Liver (tissue), 9 donors: ENCODE data around the gene SH2D4B. TPM values are rescaled to one million over a fixed set of nuclear protein-coding genes. Genes with fewer than 3 reads are reported as not detected.

Experiments used
- DNase-seq: peaks from one replicate; pipeline ENCODE4 v3.0.0-alpha.2; 2017; ENCODE audit warnings: low spot score
- H3K27ac ChIP-seq, 2 donors: one replicate each; pipeline ENCODE4 v1.7.0; 2013; ENCODE audit warnings: inconsistent platforms in 2 of 2, low read length in 2 of 2, control low read depth in 1 of 2, low read depth in 1 of 2, mild to moderate bottlenecking in 1 of 2
- H3K27me3 ChIP-seq, 4 donors: one replicate each; pipeline versions ENCODE4 v1.6.1 to v1.7.0; 2013; ENCODE audit warnings: low read length in 3 of 4, inconsistent platforms in 1 of 4, mild to moderate bottlenecking in 1 of 4, moderate library complexity in 1 of 4; ENCODE audit not compliant: control insufficient read depth in 4 of 4, insufficient read depth in 4 of 4
- H3K36me3 ChIP-seq, 4 donors: one replicate each; pipeline versions ENCODE4 v1.6.1 to v1.7.0; 2013; ENCODE audit warnings: low read length in 3 of 4, mild to moderate bottlenecking in 3 of 4, low read depth in 1 of 4, moderate library complexity in 1 of 4; ENCODE audit not compliant: control insufficient read depth in 4 of 4, insufficient read depth in 3 of 4
- H3K4me1 ChIP-seq, 4 donors: one replicate each; pipeline versions ENCODE4 v1.6.1 to v1.7.0; 2013; ENCODE audit warnings: low read length in 3 of 4, mild to moderate bottlenecking in 3 of 4, moderate library complexity in 1 of 4; ENCODE audit not compliant: control insufficient read depth in 4 of 4, insufficient read depth in 4 of 4
- H3K4me3 ChIP-seq, 3 donors: one replicate each; pipeline versions ENCODE4 v1.6.1 to v1.7.0; 2013; ENCODE audit warnings: low read length in 3 of 3, control low read depth in 1 of 3, low read depth in 1 of 3, mild to moderate bottlenecking in 1 of 3
- H3K9ac ChIP-seq, 2 donors: one replicate each; pipeline ENCODE4 v1.7.0; 2013; ENCODE audit warnings: low read length in 2 of 2, mild to moderate bottlenecking in 2 of 2, moderate library complexity in 2 of 2, control low read depth in 1 of 2, low read depth in 1 of 2
- H3K9me3 ChIP-seq, 4 donors: one replicate each; pipeline versions ENCODE4 v1.6.1 to v1.7.0; 2013; ENCODE audit warnings: low read length in 3 of 4; ENCODE audit not compliant: control insufficient read depth in 4 of 4
- CTCF ChIP-seq: fragments of 150-350 bp; IDR thresholded peaks from 2 replicates; pipeline ENCODE4 v1.5.1; 2017; ENCODE audit warnings: improper control_type of control experiment, low read depth, low read length; ENCODE audit not compliant: missing input control
- EGR1 ChIP-seq, 2 donors: IDR thresholded peaks; 2 replicates each; pipeline ENCODE4 v1.6.1; 2016 to 2018; ENCODE audit warnings: antibody characterized with exemption in 2 of 2, low read depth in 2 of 2
- FOXA1 ChIP-seq: IDR thresholded peaks from 2 replicates; pipeline ENCODE4 v1.6.1; 2016; ENCODE audit warnings: antibody characterized with exemption
- FOXA2 ChIP-seq: IDR thresholded peaks from 2 replicates; pipeline ENCODE4 v1.6.1; 2016; ENCODE audit warnings: antibody characterized with exemption
- GABPA ChIP-seq, 2 donors: IDR thresholded peaks in 1 of 2; conservative IDR thresholded peaks in 1 of 2; 2 replicates each; pipeline ENCODE4 v1.6.1; 2016; ENCODE audit warnings: antibody characterized with exemption in 2 of 2, mild to moderate bottlenecking in 1 of 2, moderate library complexity in 1 of 2
- HNF4A ChIP-seq, 2 donors: conservative IDR thresholded peaks; 2 replicates each; pipeline ENCODE4 v1.6.1; 2016; ENCODE audit warnings: antibody characterized with exemption in 2 of 2, mild to moderate bottlenecking in 2 of 2
- HNF4G ChIP-seq: IDR thresholded peaks from 2 replicates; pipeline ENCODE4 v1.6.1; 2016; ENCODE audit warnings: antibody characterized with exemption
- JUND ChIP-seq, 2 donors: IDR thresholded peaks; 2 replicates each; pipeline ENCODE4 v1.6.1; 2016; ENCODE audit warnings: antibody characterized with exemption in 2 of 2
- NR2F2 ChIP-seq: IDR thresholded peaks from 2 replicates; pipeline ENCODE4 v1.6.1; 2016; ENCODE audit warnings: antibody characterized with exemption
- RAD21 ChIP-seq, 2 donors: IDR thresholded peaks; 2 replicates each; pipeline ENCODE4 v1.6.1; 2016; ENCODE audit warnings: antibody characterized with exemption in 2 of 2, mild to moderate bottlenecking in 2 of 2
- RXRA ChIP-seq, 2 donors: IDR thresholded peaks; 2 replicates each; pipeline ENCODE4 v1.6.1; 2017 to 2018; ENCODE audit warnings: antibody characterized with exemption in 2 of 2, mild to moderate bottlenecking in 1 of 2
- SP1 ChIP-seq: IDR thresholded peaks from 2 replicates; pipeline ENCODE4 v1.6.1; 2018; ENCODE audit warnings: antibody characterized with exemption, mild to moderate bottlenecking
- TAF1 ChIP-seq: conservative IDR thresholded peaks from 2 replicates; pipeline ENCODE4 v1.6.1; 2016; ENCODE audit warnings: antibody characterized with exemption, mild to moderate bottlenecking
- YY1 ChIP-seq: IDR thresholded peaks from 2 replicates; pipeline ENCODE4 v1.6.1; 2016; ENCODE audit warnings: antibody characterized with exemption, mild to moderate bottlenecking
- WGBS: extraction: QIAGEN DNeasy Blood & Tissue Kit; methylation state at CpG from one replicate; pipeline ENCODE4 v1.1.7; 2013; 5-methylcytosine and 5-hydroxymethylcytosine counted together
- polyA plus RNA-seq, 2 donors: library from polyadenylated mRNA; stranded (reverse) in 1 of 2; unstranded in 1 of 2; fragments of 200-250 nt in 1 of 2; fragments of >200 nt in 1 of 2; fragmentation: Nextera tagmentation in 1 of 2; extraction: Ambion mirVana in 1 of 2; gene quantifications; one replicate each; pipeline versions ENCODE4 v1.2.1 to v1.2.3, GENCODE V29; 2013 to 2015
- total RNA-seq, 2 donors: library from RNA; depleted of rRNA; stranded (reverse); fragments of >200 nt; gene quantifications; one replicate each; pipeline ENCODE4 v1.2.3, GENCODE V29; 2014
- TF ChIP-seq, protein P1 (sequence below): IDR thresholded peaks from 2 replicates; pipeline ENCODE4 v1.6.1; 2016; ENCODE audit warnings: antibody characterized with exemption
- TF ChIP-seq, protein P2 (sequence below): IDR thresholded peaks from 2 replicates; pipeline ENCODE4 v1.6.1; 2016; ENCODE audit warnings: antibody characterized with exemption
- TF ChIP-seq, protein P3 (sequence below): IDR thresholded peaks from 2 replicates; pipeline ENCODE4 v1.6.1; 2016; ENCODE audit warnings: antibody characterized with exemption
- donor health status: healthy.
- donor health status: healthy.
- donor health status: healthy.
- donor health status: healthy.
- donor health status: healthy.

SH2D4B gene
- total and polyA plus RNA-seq, 4 donors = 0.19 TPM; not detected in 3

GRCh38 chr10:80687476-80687789 is 149.7 kb downstream of the SH2D4B start:
- Histone ChIP-seq H3K36me3 (no peaks in the 10 kb centered on the region), H3K27ac (no peak overlapping the region), H3K27me3 (no peaks in the 10 kb centered on the region), H3K4me1 (no peaks in the 10 kb centered on the region), H3K9me3 (no peaks in the 10 kb centered on the region), H3K9ac (no peak overlapping the region), H3K4me3 (no peak overlapping the region)
- 88% methylated on average over 1 of the region's 1 CpG for WGBS
- no peak for DNase-seq
- TF ChIP-seq TAF1 = no peak
- TF ChIP-seq SP1 = no peak
- no peak for TF ChIP-seq EGR1 (IDR thresholded peaks at IDR 0.05; ENCODE audit: low read depth in 2 of 2)
- TF ChIP-seq, protein P1, sequence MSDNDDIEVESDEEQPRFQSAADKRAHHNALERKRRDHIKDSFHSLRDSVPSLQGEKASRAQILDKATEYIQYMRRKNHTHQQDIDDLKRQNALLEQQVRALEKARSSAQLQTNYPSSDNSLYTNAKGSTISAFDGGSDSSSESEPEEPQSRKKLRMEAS = no peak

DNA sequence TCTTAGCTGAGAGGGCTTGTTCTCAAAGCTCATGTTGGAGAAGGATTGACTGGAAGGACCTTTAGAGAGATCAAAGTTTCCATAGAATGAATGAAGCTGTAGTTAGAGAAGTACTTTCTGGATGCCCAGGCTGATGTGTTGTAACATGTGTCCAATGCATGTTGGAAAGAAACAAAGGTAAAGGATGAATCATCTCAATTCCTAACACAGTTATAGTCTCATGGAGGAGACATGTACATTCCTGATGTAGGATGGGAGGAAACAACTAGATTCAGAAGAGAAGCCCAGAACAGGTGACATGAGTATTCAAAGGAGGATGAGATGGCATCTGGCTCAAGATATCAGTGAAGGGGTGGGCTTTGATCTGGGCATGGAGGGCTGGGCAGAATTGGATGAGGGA is 152.7 kb downstream of the SH2D4B start:
- no peak for TF ChIP-seq CTCF
- no peak for TF ChIP-seq RAD21 (IDR thresholded peaks at IDR 0.05)
- TF ChIP-seq GABPA (IDR thresholded peaks at IDR 0.05 in 1 of 2, conservative IDR thresholded peaks at IDR 0.05 in 1 of 2) = no peak
- TF ChIP-seq, protein P1 = no peak
- TF ChIP-seq HNF4G = no peak
- no peak for TF ChIP-seq JUND (IDR thresholded peaks at IDR 0.05)
- TF ChIP-seq HNF4A (conservative IDR thresholded peaks at IDR 0.05) = no peak
- TF ChIP-seq, protein P2, sequence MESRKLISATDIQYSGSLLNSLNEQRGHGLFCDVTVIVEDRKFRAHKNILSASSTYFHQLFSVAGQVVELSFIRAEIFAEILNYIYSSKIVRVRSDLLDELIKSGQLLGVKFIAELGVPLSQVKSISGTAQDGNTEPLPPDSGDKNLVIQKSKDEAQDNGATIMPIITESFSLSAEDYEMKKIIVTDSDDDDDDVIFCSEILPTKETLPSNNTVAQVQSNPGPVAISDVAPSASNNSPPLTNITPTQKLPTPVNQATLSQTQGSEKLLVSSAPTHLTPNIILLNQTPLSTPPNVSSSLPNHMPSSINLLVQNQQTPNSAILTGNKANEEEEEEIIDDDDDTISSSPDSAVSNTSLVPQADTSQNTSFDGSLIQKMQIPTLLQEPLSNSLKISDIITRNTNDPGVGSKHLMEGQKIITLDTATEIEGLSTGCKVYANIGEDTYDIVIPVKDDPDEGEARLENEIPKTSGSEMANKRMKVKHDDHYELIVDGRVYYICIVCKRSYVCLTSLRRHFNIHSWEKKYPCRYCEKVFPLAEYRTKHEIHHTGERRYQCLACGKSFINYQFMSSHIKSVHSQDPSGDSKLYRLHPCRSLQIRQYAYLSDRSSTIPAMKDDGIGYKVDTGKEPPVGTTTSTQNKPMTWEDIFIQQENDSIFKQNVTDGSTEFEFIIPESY = no peak
- no peak for TF ChIP-seq FOXA2
- TF ChIP-seq NR2F2 = no peak
- no peak for TF ChIP-seq YY1
- no peak for TF ChIP-seq SP1
- no peak for TF ChIP-seq TAF1
- no peaks in the 10 kb centered on the region for H3K36me3 ChIP-seq
- H3K27ac ChIP-seq = no peak overlapping the region
- H3K9me3 ChIP-seq = no peaks in the 10 kb centered on the region
- no peak overlapping the region for H3K9ac ChIP-seq
- no peak for DNase-seq
- no peak overlapping the region for H3K4me3 ChIP-seq
- H3K27me3 ChIP-seq = no peaks in the 10 kb centered on the region
- no peaks in the 10 kb centered on the region for H3K4me1 ChIP-seq

DNA sequence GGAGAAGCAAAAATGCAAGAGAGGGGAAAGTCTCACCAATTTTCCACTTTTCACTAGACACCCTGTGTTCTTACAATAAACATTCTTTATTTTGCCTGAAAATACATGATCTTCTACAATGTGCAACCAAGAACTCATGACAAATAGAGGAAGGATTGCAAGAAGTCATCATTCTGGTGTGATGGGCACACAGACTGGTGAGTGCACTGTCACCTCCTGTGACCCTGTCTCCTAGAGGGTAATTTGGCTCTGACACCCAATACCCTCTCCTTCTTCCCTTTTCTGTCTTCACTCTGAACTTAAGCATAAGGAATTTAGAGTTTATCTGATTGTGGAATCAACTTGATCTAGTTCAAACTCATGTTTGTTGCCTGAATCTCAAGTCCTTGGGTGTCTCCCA is 153.7 kb downstream of the SH2D4B start:
- Histone ChIP-seq H3K27me3 (no peaks in the 10 kb centered on the region), H3K27ac (no peak overlapping the region), H3K9ac (no peak overlapping the region), H3K9me3 (no peaks in the 10 kb centered on the region), H3K4me1 (no peaks in the 10 kb centered on the region), H3K36me3 (no peaks in the 10 kb centered on the region), H3K4me3 (no peak overlapping the region)
- no peak for DNase-seq
- TF ChIP-seq JUND (IDR thresholded peaks at IDR 0.05) = no peak
- no peak for TF ChIP-seq RAD21 (IDR thresholded peaks at IDR 0.05)
- TF ChIP-seq CTCF = no peak
- TF ChIP-seq TAF1 = no peak
- no peak for TF ChIP-seq NR2F2
- TF ChIP-seq RXRA (IDR thresholded peaks at IDR 0.05) = no peak
- TF ChIP-seq, protein P2 = no peak
- TF ChIP-seq, protein P1 = no peak
- no peak for TF ChIP-seq FOXA1
- TF ChIP-seq, protein P3, sequence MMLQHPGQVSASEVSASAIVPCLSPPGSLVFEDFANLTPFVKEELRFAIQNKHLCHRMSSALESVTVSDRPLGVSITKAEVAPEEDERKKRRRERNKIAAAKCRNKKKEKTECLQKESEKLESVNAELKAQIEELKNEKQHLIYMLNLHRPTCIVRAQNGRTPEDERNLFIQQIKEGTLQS = no peak
- TF ChIP-seq HNF4A (conservative IDR thresholded peaks at IDR 0.05) = no peak
